Stimulated activated CD4-positive, alpha-beta T cell treated with anti-CD3 and anti-CD28 coated beads, Interleukin-1b, Interleukin-23, amount 100 ng/mL, for 24 hours (primary cell): ENCODE results near the gene LANCL2.

Experiments
- DNase-seq, 4 experiments: peaks; one replicate each; pipeline ENCODE4 v3.0.0-alpha.2; 2020; ENCODE audit warnings: low read depth in 4 of 4, low spot score in 1 of 4

Gene LANCL2

DNA sequence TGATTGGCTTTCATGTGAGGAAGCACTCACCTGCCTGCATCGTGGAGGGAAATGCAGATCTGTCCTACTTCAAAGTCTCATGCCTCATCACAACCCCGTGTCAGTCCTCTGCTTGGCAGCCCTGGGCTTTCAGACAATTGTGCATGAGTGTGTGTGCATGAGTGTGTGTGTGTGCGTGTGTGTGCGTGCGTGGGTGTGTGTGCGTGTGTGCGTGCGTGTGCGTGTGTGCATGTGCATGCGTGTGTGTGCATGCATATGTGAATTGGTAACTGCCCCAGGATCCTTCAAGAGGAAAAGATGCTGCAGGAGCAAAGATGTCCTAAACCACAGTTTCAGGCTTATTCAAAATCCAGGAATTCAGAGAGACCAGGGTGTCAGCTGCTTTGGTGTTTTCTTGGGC, 71.3 kb downstream of the LANCL2 start:
- no peak for DNase-seq

DNA sequence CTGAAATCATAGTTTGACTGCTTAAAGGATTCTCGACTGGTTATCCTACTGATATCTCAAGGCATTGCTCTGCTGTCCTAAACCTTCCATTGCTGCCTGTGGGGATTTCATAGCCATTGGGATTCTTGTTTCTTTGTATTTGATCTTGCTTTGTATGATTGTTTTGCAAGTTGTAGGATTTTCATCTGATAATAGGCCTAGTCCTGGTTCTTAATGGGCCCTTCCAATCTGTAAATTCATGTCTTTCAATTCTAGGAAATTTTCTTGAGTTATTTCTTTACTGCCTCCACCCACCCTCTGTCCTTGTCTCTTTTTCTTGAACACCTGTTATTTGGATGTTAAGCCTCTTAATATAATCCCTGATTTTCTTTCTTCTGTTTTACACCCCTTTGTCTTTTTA, 72.2 kb downstream of the LANCL2 start:
- DNase-seq = no peak

DNA sequence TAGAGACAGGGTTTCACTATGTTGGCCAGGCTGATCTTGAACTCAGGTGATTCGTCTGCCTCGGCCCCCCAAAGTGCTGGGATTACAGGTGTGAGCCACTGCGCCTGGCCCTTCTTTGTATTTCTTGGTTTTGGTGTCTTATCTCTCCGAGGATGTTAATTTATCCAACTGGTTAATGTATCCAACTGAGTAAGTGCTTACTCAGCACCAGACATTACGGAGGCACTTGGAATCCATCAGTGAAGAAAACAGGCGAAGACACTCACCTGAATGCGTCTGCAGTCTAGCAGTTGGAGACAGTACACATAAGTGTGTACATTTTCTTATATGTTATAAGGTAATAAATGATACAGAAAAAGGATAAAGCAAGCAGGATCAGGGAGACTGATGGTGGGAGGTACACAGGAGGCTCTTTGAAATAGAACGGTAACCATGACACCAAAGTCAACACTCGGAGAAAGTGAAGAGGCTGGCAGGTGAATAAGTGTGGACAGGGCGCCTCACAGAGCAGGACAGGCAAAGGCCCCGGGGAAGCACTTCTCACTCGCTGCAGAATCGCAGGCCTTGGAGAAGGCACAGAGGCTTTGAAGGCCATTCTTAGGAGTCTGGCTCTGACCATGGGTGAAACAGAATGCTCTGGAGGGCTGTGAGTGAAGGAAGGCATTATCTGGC, 73.1 kb downstream of the LANCL2 start:
- no peak for DNase-seq

DNA sequence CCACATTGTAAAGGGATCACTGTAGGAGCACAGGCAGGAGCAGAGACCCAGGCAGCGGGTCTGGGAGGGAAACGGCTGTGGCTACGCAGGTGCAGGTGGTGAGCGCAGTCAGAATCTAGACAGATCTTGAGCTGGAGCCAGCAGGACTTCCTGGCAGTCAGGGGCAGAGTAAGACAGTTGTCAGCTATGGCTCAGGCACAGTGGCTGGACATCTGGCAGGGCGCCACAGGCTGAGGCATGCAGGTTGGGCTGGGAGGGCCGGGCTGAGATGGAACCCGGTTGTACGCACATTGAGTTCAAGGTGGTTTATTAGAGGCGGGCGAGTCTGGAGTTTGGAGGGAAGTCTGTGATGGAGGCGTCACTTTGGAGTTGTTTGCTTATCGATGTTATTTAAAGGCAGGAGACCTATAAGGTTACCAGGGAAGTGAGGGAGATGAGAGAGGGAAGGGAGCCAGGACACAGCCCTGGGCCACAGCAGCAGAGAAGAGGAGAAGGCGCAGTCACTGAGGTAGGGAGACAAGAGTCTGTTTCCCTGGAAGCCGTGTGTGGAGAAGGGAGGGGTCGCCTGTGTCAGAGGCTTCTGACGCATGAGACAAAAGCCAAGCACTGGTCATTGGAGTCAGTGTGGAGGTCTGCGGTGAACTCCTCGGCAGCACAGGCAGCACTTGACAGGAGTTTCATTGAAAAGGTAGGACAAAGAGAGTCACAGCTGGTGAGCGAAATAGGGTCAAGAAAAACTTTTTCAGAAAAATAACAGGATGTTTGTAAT, 73.8 kb downstream of the LANCL2 start:
- no peak for DNase-seq

DNA sequence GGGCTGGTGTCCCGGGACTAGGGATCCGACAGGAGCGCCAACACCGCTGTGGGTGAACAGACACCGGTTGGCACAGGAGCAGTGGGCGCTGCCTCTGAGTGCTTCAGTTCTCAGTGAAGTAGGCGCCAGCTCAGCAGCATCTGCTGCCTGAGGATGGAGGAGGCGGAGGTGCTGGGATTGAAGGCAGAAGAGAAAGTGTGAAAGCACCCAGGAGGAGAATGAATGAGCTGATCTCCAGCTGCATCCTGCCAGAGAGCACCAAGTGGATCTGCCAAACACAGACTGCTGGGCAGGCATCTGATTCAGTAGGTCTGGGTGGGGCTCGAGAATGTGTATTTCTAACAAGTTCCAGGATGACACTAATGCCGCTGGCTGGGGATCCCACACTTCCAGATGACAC, 74.5 kb downstream of the LANCL2 start:
- DNase-seq = no peak

DNA sequence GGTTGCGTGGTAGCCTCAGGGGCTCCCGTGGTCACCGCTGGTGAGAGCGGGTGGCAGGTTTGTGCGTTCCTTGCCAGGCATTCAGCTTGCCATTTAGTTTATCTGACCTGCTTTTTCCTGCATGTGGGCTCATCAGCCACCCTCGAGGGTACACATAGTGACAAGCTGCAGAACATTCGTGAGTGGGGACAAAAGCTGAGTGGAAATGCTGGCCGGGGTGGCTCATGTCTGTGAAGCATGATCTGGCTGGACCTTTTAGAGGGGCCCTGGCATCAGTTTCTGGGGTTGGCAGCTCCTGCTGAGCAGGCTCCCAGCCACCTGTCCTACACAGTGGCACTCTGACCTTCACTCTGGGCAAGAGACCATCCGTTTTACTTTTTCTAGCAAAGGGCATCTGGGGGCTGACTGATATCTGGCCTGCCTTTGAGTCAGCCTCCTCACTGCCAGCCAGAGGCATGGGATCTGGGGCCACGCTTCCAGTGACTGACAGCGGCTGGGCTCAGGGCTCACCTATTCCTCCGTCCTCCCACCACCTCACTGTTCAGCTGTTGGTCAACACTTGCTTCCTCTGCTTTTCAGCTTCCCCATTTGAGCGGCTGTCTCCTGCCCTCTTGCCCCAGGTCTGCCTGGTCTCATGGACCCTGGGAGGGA, 75.0 kb downstream of the LANCL2 start:
- DNase-seq = no peak

DNA sequence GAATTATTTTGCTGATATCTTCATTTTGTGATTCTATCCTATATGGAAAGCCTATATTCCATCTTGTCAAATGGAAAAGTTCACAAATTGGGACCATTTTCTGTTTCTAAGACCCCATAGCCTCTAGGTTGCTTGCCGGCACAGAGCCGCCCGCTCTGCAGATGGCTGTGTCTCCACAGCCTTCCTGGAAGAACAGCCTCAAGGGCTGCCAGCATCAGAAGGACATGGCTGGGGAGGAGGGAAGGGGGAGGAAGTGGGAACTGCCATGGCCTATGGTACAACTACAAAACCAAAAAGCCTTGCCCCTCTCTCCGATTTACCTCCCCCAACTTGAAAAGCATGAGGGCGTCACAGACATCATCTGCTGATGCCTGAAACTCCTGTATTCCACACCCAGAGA, 75.9 kb downstream of the LANCL2 start:
- DNase-seq = no peak

DNA sequence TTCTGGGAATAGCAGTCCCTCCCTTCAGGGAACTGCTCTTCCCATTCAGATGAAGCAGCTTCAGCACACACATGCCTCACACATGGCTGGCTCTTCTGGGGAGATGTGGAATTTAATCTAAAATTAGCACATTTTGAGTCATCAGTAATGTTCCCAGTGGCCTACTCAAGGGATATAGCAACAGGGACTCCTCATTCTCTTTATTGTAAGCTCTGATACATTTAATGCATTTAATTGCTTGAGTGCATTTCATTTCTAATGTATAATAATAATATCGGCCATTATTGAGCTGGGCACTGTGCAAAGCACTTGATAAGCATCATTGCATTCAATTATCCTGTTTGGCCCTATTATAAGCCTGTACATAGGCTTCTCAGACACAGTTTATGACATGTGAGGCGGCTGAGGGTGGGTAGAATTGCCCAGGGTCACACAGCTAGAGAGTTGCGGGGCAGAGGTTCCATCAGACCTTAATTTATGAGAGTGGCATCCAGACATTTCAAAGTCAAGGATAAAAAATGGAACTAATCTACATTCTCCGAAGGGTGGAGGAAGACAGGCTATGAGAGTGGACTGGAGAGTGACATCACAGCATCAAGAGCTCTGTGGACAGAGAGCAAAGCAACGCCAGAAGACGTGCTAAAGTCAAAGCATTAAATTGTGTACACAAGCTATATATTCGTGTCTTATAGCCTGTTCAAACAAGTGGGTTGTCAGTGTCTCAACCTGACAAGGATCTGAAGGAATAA, 76.8 kb downstream of the LANCL2 start:
- no peak for DNase-seq

DNA sequence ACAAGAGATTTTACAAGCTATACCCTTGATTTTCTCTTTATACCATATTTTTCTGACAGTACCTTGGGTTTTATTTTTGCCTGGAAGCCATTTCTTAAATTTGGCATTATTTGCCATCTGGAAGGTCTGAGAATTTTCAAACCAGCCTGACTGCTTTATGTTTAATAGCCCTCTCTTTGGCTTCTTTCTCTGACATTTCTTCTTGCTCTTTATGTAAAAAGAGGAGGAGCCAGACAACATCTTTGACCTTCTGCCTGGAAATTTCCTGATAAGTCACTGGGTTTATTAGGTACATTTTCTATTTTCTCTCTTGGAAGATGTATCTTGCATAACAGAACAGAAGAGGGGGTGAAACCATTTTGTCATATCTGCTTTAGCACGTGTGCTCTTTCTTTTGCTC, 79.6 kb downstream of the LANCL2 start:
- DNase-seq = no peak

DNA sequence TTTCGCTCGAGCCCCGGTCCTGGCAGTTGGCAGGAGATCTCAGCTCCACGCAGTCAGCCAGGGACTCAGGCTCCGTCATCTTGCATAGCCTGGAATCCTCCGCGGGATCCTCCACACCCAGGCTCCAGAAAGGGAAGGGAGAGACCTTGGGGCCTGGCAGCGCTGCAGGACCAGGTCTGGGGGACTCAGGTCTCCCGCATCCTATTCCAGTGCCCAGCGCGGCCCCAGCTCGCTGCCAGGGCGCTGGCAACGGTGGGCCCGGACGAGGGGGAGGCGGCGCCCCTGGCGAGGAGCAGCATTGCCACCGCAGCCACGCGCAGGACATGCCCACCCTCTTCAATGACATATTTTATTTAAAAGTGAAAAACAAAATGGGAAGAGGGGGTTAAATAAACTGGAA, 83.4 kb downstream of the LANCL2 start:
- no peak for DNase-seq

DNA sequence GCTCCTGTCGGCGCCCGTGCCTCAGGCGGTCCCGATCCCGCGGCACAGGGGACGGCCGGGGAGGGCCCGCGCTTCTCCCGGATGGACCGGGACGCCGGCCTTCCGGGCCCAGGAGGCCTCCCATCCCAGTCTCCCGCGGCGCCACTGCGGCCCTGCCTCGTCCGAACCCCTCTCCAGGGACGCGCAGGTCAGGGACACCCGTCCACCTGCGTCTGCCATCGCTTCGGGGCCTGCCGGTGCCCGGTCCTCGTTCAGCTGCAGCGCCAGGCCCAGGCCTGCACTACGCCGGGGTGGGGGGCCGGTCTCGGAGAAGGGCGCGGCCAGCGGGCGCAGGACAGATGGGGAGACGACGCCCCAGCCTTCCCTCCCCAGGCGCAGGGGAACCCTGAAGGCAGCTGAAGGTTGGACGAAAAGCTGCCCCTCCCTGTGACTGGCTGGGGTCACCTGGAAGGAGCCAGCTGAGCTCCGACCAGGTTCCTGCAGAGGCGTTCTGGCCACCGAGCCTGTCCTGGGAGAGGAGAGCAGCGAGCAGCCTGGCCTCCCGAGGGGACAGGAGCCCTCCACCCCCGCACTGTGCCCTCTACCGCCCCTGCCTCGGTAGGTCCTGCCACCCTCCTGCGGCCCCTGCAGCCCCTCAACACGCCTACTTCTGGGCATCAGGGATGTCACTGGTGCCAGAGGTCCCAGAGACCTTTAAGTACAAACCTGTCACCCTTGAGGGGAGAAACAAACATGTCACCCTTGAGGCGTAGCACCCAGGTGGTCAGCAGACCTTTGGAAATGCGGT, 84.3 kb downstream of the LANCL2 start:
- DNase-seq = no peak

DNA sequence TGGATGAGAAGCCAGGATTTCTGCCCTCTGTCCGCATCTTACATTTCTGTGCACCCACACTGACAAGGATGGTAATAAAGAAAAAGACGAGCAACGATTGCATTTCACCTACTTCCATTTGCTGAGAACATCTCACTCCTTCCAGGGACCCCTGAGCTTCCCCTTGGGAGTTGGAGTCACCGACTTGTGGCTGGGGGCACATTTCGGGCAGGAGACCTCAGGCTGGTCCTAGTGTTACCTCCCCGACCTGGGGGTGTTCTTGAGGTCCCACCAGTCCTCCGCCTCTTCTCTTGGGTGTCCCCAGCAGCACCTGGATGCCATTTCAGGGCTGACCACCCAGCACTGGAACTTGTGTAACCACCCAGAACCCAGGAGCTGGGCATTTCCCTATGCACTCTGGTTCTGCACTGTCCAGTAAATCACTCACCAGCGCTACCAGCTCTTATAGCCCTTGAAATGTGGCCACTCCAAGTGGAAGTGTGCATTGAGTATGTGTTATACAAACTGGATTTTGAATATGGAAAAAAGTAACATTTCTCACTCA, 84.9 kb downstream of the LANCL2 start:
- no peak for DNase-seq

DNA sequence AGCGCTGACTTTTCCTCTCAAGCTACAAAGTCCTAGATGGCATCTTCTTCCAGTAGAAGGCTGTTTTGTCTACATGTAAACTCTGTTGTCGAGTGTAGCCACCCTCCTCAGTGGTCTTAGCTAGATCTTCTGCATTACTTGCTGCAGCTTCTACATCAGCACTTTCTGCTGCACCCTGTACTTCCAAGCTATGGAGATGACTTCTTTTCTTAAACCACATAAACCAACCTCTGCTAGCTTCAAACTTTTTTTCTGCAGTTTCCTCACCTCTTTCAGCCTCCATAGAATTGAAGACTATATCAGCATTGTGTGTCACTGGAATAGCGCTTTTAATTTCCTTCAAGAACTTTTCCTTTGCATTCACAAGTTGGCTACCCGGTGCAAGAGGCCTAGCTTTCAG, 87.8 kb downstream of the LANCL2 start:
- no peak for DNase-seq

DNA sequence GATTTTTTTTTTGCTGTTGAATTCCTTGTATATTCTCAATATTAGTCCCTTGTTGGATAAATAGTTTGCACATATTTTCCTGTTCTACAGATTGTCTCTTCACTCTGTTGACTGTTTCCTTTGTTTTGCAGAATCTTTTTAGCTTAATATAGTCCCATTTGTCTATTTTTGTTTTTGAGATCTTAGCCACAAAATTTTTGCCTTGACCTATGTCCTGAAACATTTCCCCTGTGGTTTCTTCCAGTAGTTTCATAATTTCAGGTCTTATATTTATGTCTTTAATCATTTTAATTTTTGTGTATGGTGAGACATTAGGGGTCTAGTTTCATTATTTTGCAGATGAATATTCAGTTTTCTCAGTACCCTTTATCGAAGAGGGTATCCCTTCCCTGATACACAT, 92.7 kb downstream of the LANCL2 start:
- no peak for DNase-seq

DNA sequence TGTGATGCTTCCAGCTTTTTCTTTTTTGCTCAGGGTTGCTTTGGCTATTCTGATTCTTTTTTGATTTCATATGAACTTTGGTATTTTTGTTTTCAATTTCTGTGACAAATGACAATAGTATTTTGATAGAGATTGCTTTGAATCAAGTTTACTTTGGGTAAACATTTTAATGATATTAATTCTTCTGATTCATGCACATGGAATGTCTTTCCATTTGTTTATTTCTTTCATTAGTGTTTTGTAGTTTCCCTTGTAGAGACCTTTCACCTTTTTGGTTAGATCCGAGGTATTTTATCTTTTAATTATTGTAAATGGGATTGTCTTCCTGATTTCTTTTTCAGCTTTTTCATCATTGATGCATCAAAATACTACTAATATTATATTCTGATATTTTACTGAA, 93.2 kb downstream of the LANCL2 start:
- DNase-seq = no peak

DNA sequence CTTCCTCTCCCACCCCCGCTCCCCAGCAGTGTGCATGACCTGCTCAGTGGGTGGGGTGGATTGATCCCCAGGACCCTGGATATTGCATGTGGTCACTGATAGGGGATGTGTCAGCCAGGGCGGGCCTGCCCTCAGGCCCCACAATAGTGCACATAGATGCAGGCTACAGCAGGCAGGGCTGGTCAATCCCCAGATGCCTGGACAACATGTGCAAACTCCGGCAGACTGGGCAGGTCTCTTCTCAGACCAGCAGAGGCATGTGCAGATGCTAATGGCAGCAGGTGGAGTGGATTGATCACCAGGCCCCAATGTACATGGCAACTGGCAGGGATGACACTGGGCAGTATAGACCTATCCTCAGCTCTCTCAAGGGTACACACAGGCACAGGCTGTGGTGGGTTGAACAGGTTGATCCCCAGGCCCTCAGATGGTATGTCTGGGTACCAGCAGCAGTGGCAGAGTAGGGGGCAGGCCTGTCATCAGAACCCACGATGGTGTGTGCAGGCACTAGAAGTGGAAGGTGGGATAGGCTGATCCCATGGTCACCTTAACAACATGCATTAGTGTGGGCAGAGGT, 98.6 kb downstream of the LANCL2 start:
- no peak for DNase-seq

DNA sequence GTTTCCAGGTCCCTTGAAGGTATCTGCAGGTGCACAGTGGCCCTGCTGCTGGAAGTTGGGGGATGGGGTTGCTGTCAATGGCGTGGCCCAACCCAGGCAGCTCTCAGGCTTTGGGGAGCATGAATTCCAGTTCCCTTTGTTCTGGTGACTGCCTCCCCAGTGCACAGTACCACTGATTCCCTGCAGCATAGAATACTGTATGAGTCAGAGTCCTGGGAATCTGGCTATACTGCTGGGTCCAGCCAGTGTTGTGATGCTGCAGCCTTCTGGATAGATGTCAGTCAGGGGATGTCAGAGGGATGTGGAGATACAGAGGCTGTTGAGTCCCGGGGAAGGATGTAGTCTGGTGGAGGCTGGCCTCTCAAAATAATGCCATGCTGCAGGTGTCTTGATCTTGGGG, 99.3 kb downstream of the LANCL2 start:
- DNase-seq = no peak

DNA sequence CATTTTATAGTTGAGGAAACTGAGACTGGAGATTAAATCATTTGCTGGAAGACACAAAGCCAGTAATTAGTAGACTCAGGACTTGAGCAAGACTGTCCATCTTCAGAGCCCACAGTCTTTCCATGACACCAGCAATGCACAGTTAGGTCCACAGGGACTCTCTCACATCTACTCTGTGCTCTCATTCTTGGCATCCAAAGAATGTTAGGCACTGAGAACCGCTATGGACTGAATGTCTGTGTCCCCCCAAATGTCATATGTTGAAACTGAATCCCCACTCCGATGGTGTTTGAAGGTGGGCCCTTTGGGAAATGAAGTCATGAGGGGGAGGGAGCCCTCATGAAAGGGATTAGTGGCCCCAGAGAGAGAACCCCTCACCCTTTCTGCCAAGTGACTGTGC, 100.6 kb downstream of the LANCL2 start:
- no peak for DNase-seq

DNA sequence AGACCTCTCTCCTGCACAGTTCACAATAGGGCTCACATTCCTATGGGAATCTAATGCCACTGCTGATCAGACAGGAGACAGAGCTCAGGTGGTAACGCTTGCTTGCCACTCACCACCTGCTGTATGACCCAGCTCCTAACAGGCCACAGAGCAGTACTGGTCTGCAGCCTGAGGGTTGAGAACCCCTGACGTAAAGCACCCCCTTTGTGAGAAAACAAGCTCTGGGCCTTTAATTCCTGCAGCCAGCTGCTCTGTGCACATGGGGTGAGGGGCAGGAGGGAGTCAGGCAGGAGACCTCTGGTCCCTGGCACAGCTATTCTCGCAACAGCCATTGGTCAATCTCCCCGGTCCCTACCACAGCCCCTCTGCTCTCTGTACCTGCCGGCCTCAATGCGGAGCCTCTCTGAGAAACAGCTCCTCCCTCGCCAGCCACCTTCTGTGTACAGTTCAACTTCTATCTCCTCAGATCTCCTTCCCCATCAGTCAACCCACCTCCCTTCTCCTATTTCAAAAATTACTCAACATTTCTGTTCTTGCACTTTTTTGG, 102.0 kb downstream of the LANCL2 start:
- no peak for DNase-seq

DNA sequence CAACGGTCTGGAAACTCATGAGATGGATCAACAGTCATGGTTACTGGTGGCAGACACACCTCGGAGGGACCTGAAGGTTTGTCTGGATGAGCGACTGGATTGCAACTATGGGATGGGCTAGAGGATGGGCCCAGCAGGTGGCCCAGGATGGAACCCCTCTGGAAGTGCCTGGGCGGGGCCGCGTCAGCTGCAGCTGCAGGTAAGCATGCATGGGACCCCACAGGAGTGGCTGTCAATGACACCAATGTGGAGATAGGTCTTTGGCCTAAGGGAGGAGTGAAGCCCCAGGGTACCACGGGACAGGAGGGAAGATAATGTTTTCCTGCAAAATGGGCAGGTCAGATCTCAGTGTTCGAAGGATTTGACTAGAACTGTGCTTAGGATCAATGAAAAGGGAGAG, 103.4 kb downstream of the LANCL2 start:
- no peak for DNase-seq
